Chondrocyte (in vitro differentiated cells): ENCODE results near the gene CYP46A1. TPM values are rescaled to one million over a fixed set of nuclear protein-coding genes. Genes with fewer than 3 reads are reported as not detected.

Experiments used
- DNase-seq: peaks from one replicate; pipeline ENCODE4 v3.0.0; 2021; ENCODE audit warnings: mixed read lengths, low spot score
- H3K27ac Mint-ChIP-seq: one replicate; pipeline ENCODE4 v1.8.0; 2021; ENCODE audit warnings: mild to moderate bottlenecking, moderate library complexity, mixed read lengths; ENCODE audit not compliant: unreplicated experiment
- H3K27me3 Mint-ChIP-seq: 2 replicates; pipeline ENCODE4 v1.8.0; 2021; ENCODE audit warnings: low read depth, mixed read lengths
- H3K36me3 Mint-ChIP-seq: 2 replicates; pipeline ENCODE4 v1.8.0; 2021; ENCODE audit warnings: low read depth, mixed read lengths
- H3K4me1 Mint-ChIP-seq: 2 replicates; pipeline ENCODE4 v1.8.0; 2021; ENCODE audit warnings: low read depth, mild to moderate bottlenecking, mixed read lengths
- H3K4me3 Mint-ChIP-seq: one replicate; pipeline ENCODE4 v1.8.0; 2021; ENCODE audit warnings: mild to moderate bottlenecking, moderate library complexity, mixed read lengths; ENCODE audit not compliant: unreplicated experiment
- H3K9me3 Mint-ChIP-seq: 2 replicates; pipeline ENCODE4 v1.8.0; 2021; ENCODE audit warnings: low read depth, mixed read lengths
- CTCF ChIP-seq: fragments of 200-600 bp; sonication (generic); IDR thresholded peaks from 2 replicates; pipeline ENCODE4 v1.5.0; 2021; ENCODE audit warnings: antibody characterized with exemption, mild to moderate bottlenecking, moderate library complexity
- total RNA-seq: library from RNA; stranded (reverse); gene quantifications from 3 replicates; pipeline ENCODE4 v1.2.1, GENCODE V29; 2021

CYP46A1 gene
- total RNA-seq, 1 donor from 2014 or later: 0.72 TPM

GRCh38 chr14:99654235-99654985, 29.7 kb upstream of the CYP46A1 start:
- no peaks in the 10 kb centered on the region for H3K36me3 Mint-ChIP-seq

GRCh38 chr14:99655521-99655920, 28.6 kb upstream of the CYP46A1 start:
- Mint-ChIP-seq H3K27ac (no peak overlapping the region), H3K4me1 (peaks cover 2% of the 10 kb centered on the region), H3K4me3 (no peak overlapping the region), H3K27me3 (peaks cover 3% of the 10 kb centered on the region), H3K36me3 (no peaks in the 10 kb centered on the region), H3K9me3 (no peaks in the 10 kb centered on the region)
- DNase-seq: no peak
- no peak for TF ChIP-seq CTCF

More at GRCh38 chr14:99654235-99654985, 29.7 kb upstream of the CYP46A1 start:
- Mint-ChIP-seq H3K9me3 (no peaks in the 10 kb centered on the region), H3K27ac (no peak overlapping the region), H3K4me3 (no peak overlapping the region), H3K27me3 (peaks cover 3% of the 10 kb centered on the region), H3K4me1 (no peaks in the 10 kb centered on the region)
- no peak for DNase-seq
- TF ChIP-seq CTCF: no peak

- no peak overlapping the region for H3K27ac Mint-ChIP-seq
- H3K4me1 Mint-ChIP-seq: peaks cover 8% of the 10 kb centered on the region
- H3K4me3 Mint-ChIP-seq: no peak overlapping the region
- TF ChIP-seq CTCF: no peak
- no peaks in the 10 kb centered on the region for H3K9me3 Mint-ChIP-seq
- peaks cover 3% of the 10 kb centered on the region for H3K27me3 Mint-ChIP-seq
- no peak for DNase-seq
- H3K36me3 Mint-ChIP-seq: no peaks in the 10 kb centered on the region
These were observed 27.9 kb upstream of the CYP46A1 start for GRCh38 chr14:99656171-99656570.

GRCh38 chr14:99657645-99658155, 26.4 kb upstream of the CYP46A1 start:
- peaks cover 3% of the 10 kb centered on the region for H3K27me3 Mint-ChIP-seq
- no peak overlapping the region for H3K27ac Mint-ChIP-seq
- no peak for DNase-seq
- peaks cover 2% of the 10 kb centered on the region for H3K36me3 Mint-ChIP-seq
- peaks cover 8% of the 10 kb centered on the region for H3K4me1 Mint-ChIP-seq
- no peak overlapping the region for H3K4me3 Mint-ChIP-seq
- no peak for TF ChIP-seq CTCF
- no peaks in the 10 kb centered on the region for H3K9me3 Mint-ChIP-seq

GRCh38 chr14:99658218-99658845, 25.8 kb upstream of the CYP46A1 start:
- H3K4me1 Mint-ChIP-seq: peaks cover 8% of the 10 kb centered on the region
- no peak for TF ChIP-seq CTCF
- no peak for DNase-seq
- peaks cover 2% of the 10 kb centered on the region for H3K36me3 Mint-ChIP-seq
- no peaks in the 10 kb centered on the region for H3K9me3 Mint-ChIP-seq
- no peak overlapping the region for H3K27ac Mint-ChIP-seq
- H3K4me3 Mint-ChIP-seq: no peak overlapping the region
- peaks cover 3% of the 10 kb centered on the region for H3K27me3 Mint-ChIP-seq
